ENCODE results near the gene MIGA2. TPM values are rescaled to one million over a fixed set of nuclear protein-coding genes. Genes with fewer than 3 reads are reported as not detected.
"Not testable (repeated sequence)": the region's sequence is repeated elsewhere in the genome, so short reads cannot be mapped to it uniquely, and the experiment has no call there.

Gene MIGA2
- total RNA-seq, 1 donor from 2014 or later, result 12.0 TPM

GRCh38 chr9:129033216-129033615, 3.2 kb upstream of the MIGA2 start:
- no peaks in the 10 kb centered on the region for H3K9me3 ChIP-seq (ENCODE audit: control insufficient read depth in 3 of 3, low read length in 3 of 3)
- no peak overlapping the region for H3K27ac ChIP-seq (ENCODE audit: low read depth, low read length)
- no peaks in the 10 kb centered on the region for H3K36me3 ChIP-seq (ENCODE audit: control insufficient read depth in 3 of 3, insufficient read depth in 3 of 3, low read length in 3 of 3)
- no peaks in the 10 kb centered on the region for H3K27me3 ChIP-seq (ENCODE audit: control insufficient read depth in 3 of 3, insufficient read depth in 3 of 3, low read length in 3 of 3)
- peaks cover 16 to 22% (median 17%) of the 10 kb centered on the region in 3 donors for H3K4me1 ChIP-seq (ENCODE audit: control insufficient read depth in 3 of 3, insufficient read depth in 3 of 3, low read length in 3 of 3)
- no peak overlapping the region for H3K4me3 ChIP-seq (ENCODE audit: low read length in 3 of 3)
- H3K9ac ChIP-seq (ENCODE audit: low read depth in 1 of 3, low read length in 3 of 3), result no peak overlapping the region

GRCh38 chr9:129035838-129036237, 588 bp upstream of the MIGA2 start:
- H3K9me3 ChIP-seq (ENCODE audit: control insufficient read depth in 3 of 3, low read length in 3 of 3); H3K36me3 ChIP-seq (ENCODE audit: control insufficient read depth in 3 of 3, insufficient read depth in 3 of 3, low read length in 3 of 3); H3K27me3 ChIP-seq (ENCODE audit: control insufficient read depth in 3 of 3, insufficient read depth in 3 of 3, low read length in 3 of 3): not testable (repeated sequence)
- H3K9ac ChIP-seq (ENCODE audit: low read depth in 1 of 3, low read length in 3 of 3), result peak overlapping the region; percentile 71 to 92 (median 84)
- H3K4me3 ChIP-seq (ENCODE audit: low read length in 3 of 3), result peak overlapping the region; percentile 70 to 85 (median 80)
- H3K4me1 ChIP-seq (ENCODE audit: control insufficient read depth in 3 of 3, insufficient read depth in 3 of 3, low read length in 3 of 3), result peaks cover 20 to 25% (median 20%) of the 10 kb centered on the region in 3 donors
- H3K27ac ChIP-seq (ENCODE audit: low read depth, low read length), result peak overlapping the region; percentile 85

- H3K36me3 ChIP-seq (ENCODE audit: control insufficient read depth in 3 of 3, insufficient read depth in 3 of 3, low read length in 3 of 3), result peaks cover 8 to 17% (median 12%) of the 10 kb centered on the region in 3 donors
- H3K4me3 ChIP-seq (ENCODE audit: low read length in 3 of 3), result peak overlapping the region; percentile 91 to 97 (median 97)
- H3K4me1 ChIP-seq (ENCODE audit: control insufficient read depth in 3 of 3, insufficient read depth in 3 of 3, low read length in 3 of 3), result peaks cover 20 to 25% (median 20%) of the 10 kb centered on the region in 3 donors
- no peaks in the 10 kb centered on the region for H3K27me3 ChIP-seq (ENCODE audit: control insufficient read depth in 3 of 3, insufficient read depth in 3 of 3, low read length in 3 of 3)
- H3K9ac ChIP-seq (ENCODE audit: low read depth in 1 of 3, low read length in 3 of 3), result peak overlapping the region; percentile 87 to 93 (median 92)
- peak overlapping the region; percentile 61 for H3K27ac ChIP-seq (ENCODE audit: low read depth, low read length)
- H3K9me3 ChIP-seq (ENCODE audit: control insufficient read depth in 3 of 3, low read length in 3 of 3), result no peaks in the 10 kb centered on the region
Measured at GRCh38 chr9:129036923-129037766, 719 bp downstream of the MIGA2 start.

GRCh38 chr9:129037767-129038098, 1.3 kb downstream of the MIGA2 start:
- Histone ChIP-seq H3K4me3 (ENCODE audit: low read length in 3 of 3) (peak overlapping the region; percentile 91 to 97 (median 97)), H3K9ac (ENCODE audit: low read depth in 1 of 3, low read length in 3 of 3) (peak overlapping the region; percentile 87 to 93 (median 92)), H3K36me3 (ENCODE audit: control insufficient read depth in 3 of 3, insufficient read depth in 3 of 3, low read length in 3 of 3) (peaks cover 14 to 23% (median 17%) of the 10 kb centered on the region in 3 donors), H3K4me1 (ENCODE audit: control insufficient read depth in 3 of 3, insufficient read depth in 3 of 3, low read length in 3 of 3) (peaks cover 20 to 25% (median 20%) of the 10 kb centered on the region in 3 donors), H3K27ac (ENCODE audit: low read depth, low read length) (peak overlapping the region; percentile 61), H3K27me3 (ENCODE audit: control insufficient read depth in 3 of 3, insufficient read depth in 3 of 3, low read length in 3 of 3) (no peaks in the 10 kb centered on the region), H3K9me3 (ENCODE audit: control insufficient read depth in 3 of 3, low read length in 3 of 3) (no peaks in the 10 kb centered on the region)

- no peaks in the 10 kb centered on the region for H3K27me3 ChIP-seq (ENCODE audit: control insufficient read depth in 3 of 3, insufficient read depth in 3 of 3, low read length in 3 of 3)
- H3K36me3 ChIP-seq (ENCODE audit: control insufficient read depth in 3 of 3, insufficient read depth in 3 of 3, low read length in 3 of 3), result peaks cover 17 to 24% (median 18%) of the 10 kb centered on the region in 3 donors
- peak overlapping the region in 2 of 3 donors; percentile 91 to 97 for H3K4me3 ChIP-seq (ENCODE audit: low read length in 3 of 3)
- peaks cover 20 to 25% (median 20%) of the 10 kb centered on the region in 3 donors for H3K4me1 ChIP-seq (ENCODE audit: control insufficient read depth in 3 of 3, insufficient read depth in 3 of 3, low read length in 3 of 3)
- peak overlapping the region; percentile 61 for H3K27ac ChIP-seq (ENCODE audit: low read depth, low read length)
- no peaks in the 10 kb centered on the region for H3K9me3 ChIP-seq (ENCODE audit: control insufficient read depth in 3 of 3, low read length in 3 of 3)
- peak overlapping the region; percentile 87 to 93 (median 92) for H3K9ac ChIP-seq (ENCODE audit: low read depth in 1 of 3, low read length in 3 of 3)
Measured at GRCh38 chr9:129038109-129038852, 1.9 kb downstream of the MIGA2 start.

GRCh38 chr9:129040113-129040643, 3.8 kb downstream of the MIGA2 start:
- Histone ChIP-seq H3K4me3 (ENCODE audit: low read length in 3 of 3) (no peak overlapping the region), H3K9ac (ENCODE audit: low read depth in 1 of 3, low read length in 3 of 3) (no peak overlapping the region), H3K36me3 (ENCODE audit: control insufficient read depth in 3 of 3, insufficient read depth in 3 of 3, low read length in 3 of 3) (peaks cover 18 to 28% (median 19%) of the 10 kb centered on the region in 3 donors), H3K4me1 (ENCODE audit: control insufficient read depth in 3 of 3, insufficient read depth in 3 of 3, low read length in 3 of 3) (peaks cover 20 to 25% (median 20%) of the 10 kb centered on the region in 3 donors), H3K27ac (ENCODE audit: low read depth, low read length) (no peak overlapping the region), H3K9me3 (ENCODE audit: control insufficient read depth in 3 of 3, low read length in 3 of 3) (no peaks in the 10 kb centered on the region), H3K27me3 (ENCODE audit: control insufficient read depth in 3 of 3, insufficient read depth in 3 of 3, low read length in 3 of 3) (no peaks in the 10 kb centered on the region)

GRCh38 chr9:129042016-129042415, 5.6 kb downstream of the MIGA2 start:
- H3K9ac ChIP-seq (ENCODE audit: low read depth in 1 of 3, low read length in 3 of 3), result no peak overlapping the region
- no peak overlapping the region for H3K27ac ChIP-seq (ENCODE audit: low read depth, low read length)
- H3K9me3 ChIP-seq (ENCODE audit: control insufficient read depth in 3 of 3, low read length in 3 of 3), result no peaks in the 10 kb centered on the region
- no peaks in the 10 kb centered on the region for H3K27me3 ChIP-seq (ENCODE audit: control insufficient read depth in 3 of 3, insufficient read depth in 3 of 3, low read length in 3 of 3)
- peaks cover 19 to 32% (median 20%) of the 10 kb centered on the region in 3 donors for H3K36me3 ChIP-seq (ENCODE audit: control insufficient read depth in 3 of 3, insufficient read depth in 3 of 3, low read length in 3 of 3)
- no peak overlapping the region for H3K4me3 ChIP-seq (ENCODE audit: low read length in 3 of 3)
- peaks cover 15 to 16% (median 16%) of the 10 kb centered on the region in 3 donors for H3K4me1 ChIP-seq (ENCODE audit: control insufficient read depth in 3 of 3, insufficient read depth in 3 of 3, low read length in 3 of 3)

GRCh38 chr9:129052592-129052991, 16.2 kb downstream of the MIGA2 start:
- peaks cover 0 to 4% (median 4%) of the 10 kb centered on the region in 3 donors for H3K4me1 ChIP-seq (ENCODE audit: control insufficient read depth in 3 of 3, insufficient read depth in 3 of 3, low read length in 3 of 3)
- no peaks in the 10 kb centered on the region for H3K9me3 ChIP-seq (ENCODE audit: control insufficient read depth in 3 of 3, low read length in 3 of 3)
- no peak overlapping the region for H3K9ac ChIP-seq (ENCODE audit: low read depth in 1 of 3, low read length in 3 of 3)
- no peaks in the 10 kb centered on the region for H3K27me3 ChIP-seq (ENCODE audit: control insufficient read depth in 3 of 3, insufficient read depth in 3 of 3, low read length in 3 of 3)
- H3K36me3 ChIP-seq (ENCODE audit: control insufficient read depth in 3 of 3, insufficient read depth in 3 of 3, low read length in 3 of 3), result peaks cover 30 to 38% (median 34%) of the 10 kb centered on the region in 3 donors
- no peak overlapping the region for H3K4me3 ChIP-seq (ENCODE audit: low read length in 3 of 3)
- no peak overlapping the region for H3K27ac ChIP-seq (ENCODE audit: low read depth, low read length)

GRCh38 chr9:129053020-129053419, 16.6 kb downstream of the MIGA2 start:
- Histone ChIP-seq H3K36me3 (ENCODE audit: control insufficient read depth in 3 of 3, insufficient read depth in 3 of 3, low read length in 3 of 3) (peaks cover 29 to 35% (median 34%) of the 10 kb centered on the region in 3 donors), H3K9me3 (ENCODE audit: control insufficient read depth in 3 of 3, low read length in 3 of 3) (no peaks in the 10 kb centered on the region), H3K9ac (ENCODE audit: low read depth in 1 of 3, low read length in 3 of 3) (no peak overlapping the region), H3K27me3 (ENCODE audit: control insufficient read depth in 3 of 3, insufficient read depth in 3 of 3, low read length in 3 of 3) (no peaks in the 10 kb centered on the region), H3K27ac (ENCODE audit: low read depth, low read length) (no peak overlapping the region), H3K4me3 (ENCODE audit: low read length in 3 of 3) (no peak overlapping the region), H3K4me1 (ENCODE audit: control insufficient read depth in 3 of 3, insufficient read depth in 3 of 3, low read length in 3 of 3) (peaks cover 0 to 4% (median 4%) of the 10 kb centered on the region in 3 donors)
